ENCODE data around the gene ANGPTL4.

The ANGPTL4 gene

GRCh38 chr19:8355631-8356402 is 8.1 kb upstream of the ANGPTL4 start:
- peak overlapping the region; percentile 3 for H3K9ac ChIP-seq (ENCODE audit: low read length)
- no peak overlapping the region for H3K4me3 ChIP-seq (ENCODE audit: low read length)
- no peaks in the 10 kb centered on the region for H3K36me3 ChIP-seq (ENCODE audit: control insufficient read depth, insufficient read depth, low read length)
- H3K9me3 ChIP-seq (ENCODE audit: control insufficient read depth, low read length): no peaks in the 10 kb centered on the region
- H3K4me1 ChIP-seq (ENCODE audit: control insufficient read depth, insufficient read depth, low read length): peaks cover 12% of the 10 kb centered on the region
- peaks cover 4% of the 10 kb centered on the region for H3K27me3 ChIP-seq (ENCODE audit: control insufficient read depth, insufficient read depth, low read length)

GRCh38 chr19:8357007-8357521 is 6.9 kb upstream of the ANGPTL4 start:
- Histone ChIP-seq H3K9ac (ENCODE audit: low read length) (no peak overlapping the region), H3K4me3 (ENCODE audit: low read length) (no peak overlapping the region), H3K36me3 (ENCODE audit: control insufficient read depth, insufficient read depth, low read length) (no peaks in the 10 kb centered on the region), H3K4me1 (ENCODE audit: control insufficient read depth, insufficient read depth, low read length) (peaks cover 17% of the 10 kb centered on the region), H3K27me3 (ENCODE audit: control insufficient read depth, insufficient read depth, low read length) (no peaks in the 10 kb centered on the region), H3K9me3 (ENCODE audit: control insufficient read depth, low read length) (no peaks in the 10 kb centered on the region)

GRCh38 chr19:8358948-8359347 is 5.0 kb upstream of the ANGPTL4 start:
- Histone ChIP-seq H3K36me3 (ENCODE audit: control insufficient read depth, insufficient read depth, low read length) (no peaks in the 10 kb centered on the region), H3K9me3 (ENCODE audit: control insufficient read depth, low read length) (no peaks in the 10 kb centered on the region), H3K9ac (ENCODE audit: low read length) (no peak overlapping the region), H3K4me1 (ENCODE audit: control insufficient read depth, insufficient read depth, low read length) (peaks cover 32% of the 10 kb centered on the region), H3K4me3 (ENCODE audit: low read length) (no peak overlapping the region), H3K27me3 (ENCODE audit: control insufficient read depth, insufficient read depth, low read length) (peaks cover 4% of the 10 kb centered on the region)

- Histone ChIP-seq H3K27me3 (ENCODE audit: control insufficient read depth, insufficient read depth, low read length) (peaks cover 4% of the 10 kb centered on the region), H3K9me3 (ENCODE audit: control insufficient read depth, low read length) (no peaks in the 10 kb centered on the region), H3K4me1 (ENCODE audit: control insufficient read depth, insufficient read depth, low read length) (peaks cover 31% of the 10 kb centered on the region), H3K4me3 (ENCODE audit: low read length) (no peak overlapping the region), H3K36me3 (ENCODE audit: control insufficient read depth, insufficient read depth, low read length) (no peaks in the 10 kb centered on the region), H3K9ac (ENCODE audit: low read length) (no peak overlapping the region)
These were observed 3.8 kb upstream of the ANGPTL4 start for GRCh38 chr19:8360196-8360595.

GRCh38 chr19:8361921-8362793 is 1.8 kb upstream of the ANGPTL4 start:
- Histone ChIP-seq H3K9ac (ENCODE audit: low read length) (peak overlapping the region; percentile 65), H3K36me3 (ENCODE audit: control insufficient read depth, insufficient read depth, low read length) (no peaks in the 10 kb centered on the region), H3K27me3 (ENCODE audit: control insufficient read depth, insufficient read depth, low read length) (peaks cover 20% of the 10 kb centered on the region), H3K4me1 (ENCODE audit: control insufficient read depth, insufficient read depth, low read length) (peaks cover 29% of the 10 kb centered on the region), H3K9me3 (ENCODE audit: control insufficient read depth, low read length) (no peaks in the 10 kb centered on the region), H3K4me3 (ENCODE audit: low read length) (peak overlapping the region; percentile 41)

GRCh38 chr19:8366121-8366581 is 2.2 kb downstream of the ANGPTL4 start:
- no peaks in the 10 kb centered on the region for H3K9me3 ChIP-seq (ENCODE audit: control insufficient read depth, low read length)
- H3K27me3 ChIP-seq (ENCODE audit: control insufficient read depth, insufficient read depth, low read length): peaks cover 24% of the 10 kb centered on the region
- H3K36me3 ChIP-seq (ENCODE audit: control insufficient read depth, insufficient read depth, low read length): no peaks in the 10 kb centered on the region
- H3K4me3 ChIP-seq (ENCODE audit: low read length): no peak overlapping the region
- no peak overlapping the region for H3K9ac ChIP-seq (ENCODE audit: low read length)
- H3K4me1 ChIP-seq (ENCODE audit: control insufficient read depth, insufficient read depth, low read length): peaks cover 51% of the 10 kb centered on the region

GRCh38 chr19:8366961-8367326 is 3.0 kb downstream of the ANGPTL4 start:
- Histone ChIP-seq H3K9ac (ENCODE audit: low read length) (no peak overlapping the region), H3K36me3 (ENCODE audit: control insufficient read depth, insufficient read depth, low read length) (no peaks in the 10 kb centered on the region), H3K27me3 (ENCODE audit: control insufficient read depth, insufficient read depth, low read length) (peaks cover 24% of the 10 kb centered on the region), H3K4me3 (ENCODE audit: low read length) (no peak overlapping the region), H3K9me3 (ENCODE audit: control insufficient read depth, low read length) (no peaks in the 10 kb centered on the region), H3K4me1 (ENCODE audit: control insufficient read depth, insufficient read depth, low read length) (peaks cover 50% of the 10 kb centered on the region)

GRCh38 chr19:8367327-8368001 is 3.5 kb downstream of the ANGPTL4 start:
- no peaks in the 10 kb centered on the region for H3K36me3 ChIP-seq (ENCODE audit: control insufficient read depth, insufficient read depth, low read length)
- H3K27me3 ChIP-seq (ENCODE audit: control insufficient read depth, insufficient read depth, low read length): peaks cover 24% of the 10 kb centered on the region
- no peak overlapping the region for H3K4me3 ChIP-seq (ENCODE audit: low read length)
- no peak overlapping the region for H3K9ac ChIP-seq (ENCODE audit: low read length)
- H3K4me1 ChIP-seq (ENCODE audit: control insufficient read depth, insufficient read depth, low read length): peaks cover 46% of the 10 kb centered on the region
- no peaks in the 10 kb centered on the region for H3K9me3 ChIP-seq (ENCODE audit: control insufficient read depth, low read length)

- peaks cover 40% of the 10 kb centered on the region for H3K4me1 ChIP-seq (ENCODE audit: control insufficient read depth, insufficient read depth, low read length)
These were observed 6.4 kb downstream of the ANGPTL4 start for GRCh38 chr19:8370176-8371010.

GRCh38 chr19:8371011-8371804 is 7.3 kb downstream of the ANGPTL4 start:
- H3K9me3 ChIP-seq (ENCODE audit: control insufficient read depth, low read length): no peaks in the 10 kb centered on the region
- H3K4me1 ChIP-seq (ENCODE audit: control insufficient read depth, insufficient read depth, low read length): peaks cover 40% of the 10 kb centered on the region
- H3K27me3 ChIP-seq (ENCODE audit: control insufficient read depth, insufficient read depth, low read length): peaks cover 11% of the 10 kb centered on the region
- H3K4me3 ChIP-seq (ENCODE audit: low read length): no peak overlapping the region
- no peaks in the 10 kb centered on the region for H3K36me3 ChIP-seq (ENCODE audit: control insufficient read depth, insufficient read depth, low read length)
- H3K9ac ChIP-seq (ENCODE audit: low read length): no peak overlapping the region

More at GRCh38 chr19:8370176-8371010, 6.4 kb downstream of the ANGPTL4 start:
- no peak overlapping the region for H3K4me3 ChIP-seq (ENCODE audit: low read length)
- H3K9me3 ChIP-seq (ENCODE audit: control insufficient read depth, low read length): no peaks in the 10 kb centered on the region
- no peaks in the 10 kb centered on the region for H3K36me3 ChIP-seq (ENCODE audit: control insufficient read depth, insufficient read depth, low read length)
- H3K9ac ChIP-seq (ENCODE audit: low read length): no peak overlapping the region
- H3K27me3 ChIP-seq (ENCODE audit: control insufficient read depth, insufficient read depth, low read length): peaks cover 20% of the 10 kb centered on the region
